ENCODE data around the gene SOWAHD.

- TF ChIP-seq, protein P1, sequence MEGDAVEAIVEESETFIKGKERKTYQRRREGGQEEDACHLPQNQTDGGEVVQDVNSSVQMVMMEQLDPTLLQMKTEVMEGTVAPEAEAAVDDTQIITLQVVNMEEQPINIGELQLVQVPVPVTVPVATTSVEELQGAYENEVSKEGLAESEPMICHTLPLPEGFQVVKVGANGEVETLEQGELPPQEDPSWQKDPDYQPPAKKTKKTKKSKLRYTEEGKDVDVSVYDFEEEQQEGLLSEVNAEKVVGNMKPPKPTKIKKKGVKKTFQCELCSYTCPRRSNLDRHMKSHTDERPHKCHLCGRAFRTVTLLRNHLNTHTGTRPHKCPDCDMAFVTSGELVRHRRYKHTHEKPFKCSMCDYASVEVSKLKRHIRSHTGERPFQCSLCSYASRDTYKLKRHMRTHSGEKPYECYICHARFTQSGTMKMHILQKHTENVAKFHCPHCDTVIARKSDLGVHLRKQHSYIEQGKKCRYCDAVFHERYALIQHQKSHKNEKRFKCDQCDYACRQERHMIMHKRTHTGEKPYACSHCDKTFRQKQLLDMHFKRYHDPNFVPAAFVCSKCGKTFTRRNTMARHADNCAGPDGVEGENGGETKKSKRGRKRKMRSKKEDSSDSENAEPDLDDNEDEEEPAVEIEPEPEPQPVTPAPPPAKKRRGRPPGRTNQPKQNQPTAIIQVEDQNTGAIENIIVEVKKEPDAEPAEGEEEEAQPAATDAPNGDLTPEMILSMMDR (conservative IDR thresholded peaks at IDR 0.05; ENCODE audit: low read depth, low read length): peak; percentile 55
- TF ChIP-seq EZH2 (IDR thresholded peaks at IDR 0.05; ENCODE audit: low read length, unreplicated experiment) (no peak), EZH2phosphoT487 (IDR thresholded peaks at IDR 0.05; ENCODE audit: borderline replicate concordance, low read length) (no peak)
Measured at GRCh38 chrX:119728487-119728886, 29.9 kb upstream of the SOWAHD start.
